Heart left ventricle (tissue), 13 donors: Measurements from ENCODE around the gene TLCD3B.

Experiments
- POLR2A ChIP-seq, 2 donors: fragments of 450-650 bp; IDR thresholded peaks; one replicate each; pipeline ENCODE4 v1.6.1; 2017; ENCODE audit warnings: antibody characterized with exemption in 2 of 2, mild to moderate bottlenecking in 2 of 2, moderate library complexity in 2 of 2
- TF ChIP-seq, protein P1 (sequence below), 12 donors: fragments of 200-600 bp; sonication (generic) in 4 of 12; IDR thresholded peaks; one replicate each; pipeline versions ENCODE4 v1.5.0 to v1.8.0; 2018 to 2022; ENCODE audit warnings: antibody characterized with exemption in 12 of 12, mild to moderate bottlenecking in 5 of 12
- donor health status: ischemic (EF 13 %, LVEDD 7.1; RV severe dilation, severe dysfunction).
- donor health status: DM: no; HTN: yes; CAD: no.
- donor health status: DM: no; HTN: no; CAD: no.
- donor health status: ischemic (EF 25% LVEDD 6.9; RV normal size, moderate dysfunction).
- donor health status: ischemic (EF 25% LVEDD 5.7; RV mildly dilated, moderate dysfunction).
- donor health status: ischemic (EF 35%, LVEDD 5.7; RV mildly dilated, moderate dysfunction).
- donor health status: nonischemic (EF 11% LVEDD 7.7; RV severe dilation, severe dysfunction).
- donor health status: DM: yes; HTN: yes; CAD: no.
- donor health status: PGD.
- donor health status: ischemic (EF 29% LVEDD 5.4; RV normal size, mild dysfunction).
- donor health status: nonischemic (EF 23%, LVEDD 6.1; RV moderate dilation, normal function).

GRCh38 chr16:30023586-30023985 lies 7.5 kb downstream of the TLCD3B start:
- TF ChIP-seq, protein P1, sequence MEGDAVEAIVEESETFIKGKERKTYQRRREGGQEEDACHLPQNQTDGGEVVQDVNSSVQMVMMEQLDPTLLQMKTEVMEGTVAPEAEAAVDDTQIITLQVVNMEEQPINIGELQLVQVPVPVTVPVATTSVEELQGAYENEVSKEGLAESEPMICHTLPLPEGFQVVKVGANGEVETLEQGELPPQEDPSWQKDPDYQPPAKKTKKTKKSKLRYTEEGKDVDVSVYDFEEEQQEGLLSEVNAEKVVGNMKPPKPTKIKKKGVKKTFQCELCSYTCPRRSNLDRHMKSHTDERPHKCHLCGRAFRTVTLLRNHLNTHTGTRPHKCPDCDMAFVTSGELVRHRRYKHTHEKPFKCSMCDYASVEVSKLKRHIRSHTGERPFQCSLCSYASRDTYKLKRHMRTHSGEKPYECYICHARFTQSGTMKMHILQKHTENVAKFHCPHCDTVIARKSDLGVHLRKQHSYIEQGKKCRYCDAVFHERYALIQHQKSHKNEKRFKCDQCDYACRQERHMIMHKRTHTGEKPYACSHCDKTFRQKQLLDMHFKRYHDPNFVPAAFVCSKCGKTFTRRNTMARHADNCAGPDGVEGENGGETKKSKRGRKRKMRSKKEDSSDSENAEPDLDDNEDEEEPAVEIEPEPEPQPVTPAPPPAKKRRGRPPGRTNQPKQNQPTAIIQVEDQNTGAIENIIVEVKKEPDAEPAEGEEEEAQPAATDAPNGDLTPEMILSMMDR (IDR thresholded peaks at IDR 0.05), result no peak
- no peak for TF ChIP-seq POLR2A (IDR thresholded peaks at IDR 0.05)
